ENCODE measurements around the gene ANKRD9. TPM values are rescaled to one million over a fixed set of nuclear protein-coding genes. Genes with fewer than 3 reads are reported as not detected.
A peak's percentile ranks its signal among the peaks of the same experiment; 100 is the strongest.

Gene ANKRD9
- total and polyA plus RNA-seq, 9 of the 15 experiments (the other 6 are each of a cell fraction or from before 2014, with no cell fraction given) = 0.04 to 32.9 (median 5.3) TPM

GRCh38 chr14:102496331-102496691 lies 13.3 kb downstream of the ANKRD9 start:
- Histone ChIP-seq H3K9ac (ENCODE audit: insufficient read depth in 1 of 2, low read depth in 2 of 2, low read length in 2 of 2) (no peak overlapping the region; a peak in 1 of 4 replicates), H3K4me3 (no peak overlapping the region), H3K4me1 (replicated peaks in 1 of 2; ENCODE audit: control insufficient read depth in 2 of 2, insufficient read depth in 2 of 2, low read length in 2 of 2) (peaks cover 10 to 63% of the 10 kb centered on the region in 2 experiments; a peak in 4 of 5 replicates), H3K27me3 (ENCODE audit: control insufficient read depth in 2 of 2, insufficient read depth in 2 of 2, low read length in 2 of 2) (no peaks in the 10 kb centered on the region), H4K20me1 (replicated peaks; ENCODE audit: control insufficient read depth, insufficient read depth, low read length) (no peaks in the 10 kb centered on the region), H3K36me3 (ENCODE audit: control insufficient read depth, insufficient read depth, low read length) (no peaks in the 10 kb centered on the region), H2AFZ (ENCODE audit: low read depth, low read length) (no peak overlapping the region), H3K79me2 (ENCODE audit: control insufficient read depth, insufficient read depth, low read length) (no peaks in the 10 kb centered on the region), H3K4me2 (ENCODE audit: insufficient read depth, low read length) (no peak overlapping the region), H3K27ac (ENCODE audit: extremely low read depth, low read depth, low read length) (no peak overlapping the region), H3K9me3 (replicated peaks; ENCODE audit: control insufficient read depth, insufficient read depth, low read depth, low read length) (no peaks in the 10 kb centered on the region), H3K9me1 (ENCODE audit: control insufficient read depth, insufficient read depth, low read length) (no peaks in the 10 kb centered on the region)
- TF ChIP-seq, protein P1, sequence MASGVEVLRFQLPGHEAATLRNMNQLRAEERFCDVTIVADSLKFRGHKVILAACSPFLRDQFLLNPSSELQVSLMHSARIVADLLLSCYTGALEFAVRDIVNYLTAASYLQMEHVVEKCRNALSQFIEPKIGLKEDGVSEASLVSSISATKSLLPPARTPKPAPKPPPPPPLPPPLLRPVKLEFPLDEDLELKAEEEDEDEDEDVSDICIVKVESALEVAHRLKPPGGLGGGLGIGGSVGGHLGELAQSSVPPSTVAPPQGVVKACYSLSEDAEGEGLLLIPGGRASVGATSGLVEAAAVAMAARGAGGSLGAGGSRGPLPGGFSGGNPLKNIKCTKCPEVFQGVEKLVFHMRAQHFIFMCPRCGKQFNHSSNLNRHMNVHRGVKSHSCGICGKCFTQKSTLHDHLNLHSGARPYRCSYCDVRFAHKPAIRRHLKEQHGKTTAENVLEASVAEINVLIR (CRISPR knock-in tag; IDR thresholded peaks at IDR 0.05) = no peak
- no peak for TF ChIP-seq CHD2 (IDR thresholded peaks at IDR 0.05; ENCODE audit: low read depth, low read length)
- ChIA-PET POLR2A (interaction anchor here (0.6 kb wide), 1 partner anchor 56 kb away, joined by 4 read pairs; no protein-coding TSS in a partner anchor), CTCF (ENCODE audit: low intra/inter-chr PET ratio) (no interaction called here)
- DNase-seq (ENCODE audit: extremely low read depth in 1 of 4, low spot score in 3 of 4) (no peak), FAIRE-seq (no peak), ATAC-seq (no peak)
- no TSS peak for BruUV-seq (replicated peaks)
- in situ Hi-C loops (cut with MboI) = no loop called here
- intact Hi-C loops (cut with micrococcal nuclease) = no loop called here
- WGBS (ENCODE audit: insufficient coverage, low coverage, missing lambda C conversion rate) = 75% methylated on average over 5 of the region's 11 CpGs

GRCh38 chr14:102495491-102496330 lies 13.9 kb downstream of the ANKRD9 start:
- intact Hi-C loops (cut with micrococcal nuclease) (no loop called here), in situ Hi-C loops (cut with MboI) (no loop called here)
- Histone ChIP-seq H3K9me3 (replicated peaks; ENCODE audit: control insufficient read depth, insufficient read depth, low read depth, low read length) (no peaks in the 10 kb centered on the region), H3K27me3 (ENCODE audit: control insufficient read depth in 2 of 2, insufficient read depth in 2 of 2, low read length in 2 of 2) (no peaks in the 10 kb centered on the region), H3K4me2 (ENCODE audit: insufficient read depth, low read length) (no peak overlapping the region), H4K20me1 (replicated peaks; ENCODE audit: control insufficient read depth, insufficient read depth, low read length) (no peaks in the 10 kb centered on the region), H3K27ac (ENCODE audit: extremely low read depth, low read depth, low read length) (no peak overlapping the region), H3K4me3 (no peak overlapping the region), H3K36me3 (ENCODE audit: control insufficient read depth, insufficient read depth, low read length) (no peaks in the 10 kb centered on the region), H3K9ac (ENCODE audit: insufficient read depth in 1 of 2, low read depth in 2 of 2, low read length in 2 of 2) (peak overlapping the region in 1 of 2 experiments; percentile 26; a peak in 1 of 4 replicates), H3K79me2 (ENCODE audit: control insufficient read depth, insufficient read depth, low read length) (no peaks in the 10 kb centered on the region), H3K9me1 (ENCODE audit: control insufficient read depth, insufficient read depth, low read length) (no peaks in the 10 kb centered on the region), H3K4me1 (replicated peaks in 1 of 2; ENCODE audit: control insufficient read depth in 2 of 2, insufficient read depth in 2 of 2, low read length in 2 of 2) (peaks cover 10 to 60% of the 10 kb centered on the region in 2 experiments; a peak in 4 of 5 replicates), H2AFZ (ENCODE audit: low read depth, low read length) (no peak overlapping the region)
- CTCF ChIA-PET (ENCODE audit: low intra/inter-chr PET ratio) = no interaction called here
- ATAC-seq (no peak), FAIRE-seq (no peak), DNase-seq (ENCODE audit: extremely low read depth in 1 of 4, low spot score in 3 of 4) (no peak)
- POLR2A ChIA-PET = interaction anchor here (1.8 kb wide), 1 partner anchor 8 kb away, joined by 6 read pairs; no protein-coding TSS in a partner anchor
- WGBS (ENCODE audit: insufficient coverage, low coverage, missing lambda C conversion rate) = 56% methylated on average over 19 of the region's 26 CpGs
- no TSS peak for BruUV-seq (replicated peaks)
- TF ChIP-seq ZNF445 (CRISPR knock-in tag; IDR thresholded peaks at IDR 0.05; ENCODE audit: low read depth) (no peak), ELF4 (CRISPR knock-in tag; IDR thresholded peaks at IDR 0.05) (no peak), RUNX1 (IDR thresholded peaks at IDR 0.05; ENCODE audit: low read depth) (no peak), MAFG (tag; conservative IDR thresholded peaks at IDR 0.05) (no peak), ETV6 (IDR thresholded peaks at IDR 0.05; ENCODE audit: borderline replicate concordance in 1 of 2, low read depth in 2 of 2, low read length in 1 of 2) (no peak), ETV6 (CRISPR knock-in tag; IDR thresholded peaks at IDR 0.05; ENCODE audit: borderline replicate concordance) (no peak), NR3C1 (CRISPR knock-in tag; IDR thresholded peaks at IDR 0.05) (no peak), SIN3A (IDR thresholded peaks at IDR 0.05; ENCODE audit: borderline replicate concordance in 2 of 2, control insufficient read depth in 1 of 2, low read depth in 2 of 2, low read length in 2 of 2) (no peak), TAF1 (IDR thresholded peaks at IDR 0.05; ENCODE audit: control insufficient read depth, extremely low read depth, insufficient read depth, low read length, severe bottlenecking) (no peak), ARID2 (IDR thresholded peaks at IDR 0.05) (no peak)
- TF ChIP-seq, protein P1 (CRISPR knock-in tag; IDR thresholded peaks at IDR 0.05) = no peak
